Peyer's patch (tissue), 4 donors: ENCODE results near the gene GPR107. TPM values are rescaled to one million over a fixed set of nuclear protein-coding genes. Genes with fewer than 3 reads are reported as not detected.
A peak's percentile ranks its signal among the peaks of the same experiment; 100 is the strongest.
"Not testable (repeated sequence)": the region's sequence is repeated elsewhere in the genome, so short reads cannot be mapped to it uniquely, and the experiment has no call there.

ENCODE experiments used
- DNase-seq, 3 donors: peaks; one replicate each; pipeline ENCODE4 v3.0.0-alpha.2; 2017 to 2019
- H3K27ac ChIP-seq, 4 donors: fragments of 200-600 bp; sonication (generic); one replicate each; pipeline ENCODE4 v1.5.1; 2016 to 2019
- H3K27me3 ChIP-seq, 2 donors: fragments of 200-600 bp; sonication (generic); one replicate each; pipeline ENCODE4 v1.5.1; 2019
- H3K36me3 ChIP-seq, 3 donors: fragments of 200-600 bp; sonication (generic); one replicate each; pipeline ENCODE4 v1.5.1; 2016 to 2019
- H3K4me1 ChIP-seq, 4 donors: fragments of 200-600 bp; sonication (generic); one replicate each; pipeline ENCODE4 v1.5.1; 2016 to 2019
- H3K4me3 ChIP-seq, 4 donors: fragments of 200-600 bp; sonication (generic); 1 replicate in 3 of 4; 2 replicates in 1 of 4; pipeline ENCODE4 v1.5.1; 2016 to 2019; ENCODE audit warnings: mild to moderate bottlenecking in 1 of 4
- H3K9me3 ChIP-seq, 4 donors: fragments of 200-600 bp; sonication (generic); one replicate each; pipeline ENCODE4 v1.5.1; 2016 to 2019; ENCODE audit warnings: mild to moderate bottlenecking in 1 of 4
- CTCF ChIP-seq, 6 experiments: fragments of 450-650 bp in 4 of 6; fragments of 200-600 bp in 2 of 6; sonication (generic) in 1 of 6; IDR thresholded peaks; one replicate each; pipeline ENCODE4 v1.5.1; 2017 to 2019; ENCODE audit warnings: antibody characterized with exemption in 6 of 6, mild to moderate bottlenecking in 3 of 6, moderate library complexity in 1 of 6
- POLR2A ChIP-seq, 2 donors: fragments of 450-650 bp; IDR thresholded peaks; one replicate each; pipeline ENCODE4 v1.5.1; 2017; ENCODE audit warnings: antibody characterized with exemption in 2 of 2, mild to moderate bottlenecking in 2 of 2, moderate library complexity in 2 of 2
- total RNA-seq, 4 donors: library from RNA; depleted of rRNA; stranded (reverse); fragments of >200 nt; gene quantifications; one replicate each; pipeline ENCODE4 v1.1.0, GENCODE V29; 2016

Gene GPR107
- total RNA-seq, 4 donors from 2014 or later: 16.6 to 29.0 (median 22.3) TPM

- no peaks in the 10 kb centered on the region for H3K27me3 ChIP-seq
- peaks cover 0 to 7% (median 0%) of the 10 kb centered on the region in 4 donors for H3K4me1 ChIP-seq
- no peak for TF ChIP-seq POLR2A (IDR thresholded peaks at IDR 0.05)
- TF ChIP-seq CTCF (IDR thresholded peaks at IDR 0.05): no peak
- no peak overlapping the region for H3K4me3 ChIP-seq
- no peaks in the 10 kb centered on the region for H3K36me3 ChIP-seq
- no peaks in the 10 kb centered on the region for H3K9me3 ChIP-seq
- no peak overlapping the region for H3K27ac ChIP-seq
- no peak for DNase-seq
These were observed 40.4 kb upstream of the GPR107 start for GRCh38 chr9:130013326-130013725.

GRCh38 chr9:130015353-130016019, 38.2 kb upstream of the GPR107 start:
- TF ChIP-seq POLR2A (IDR thresholded peaks at IDR 0.05) (no peak), CTCF (IDR thresholded peaks at IDR 0.05) (no peak)
- Histone ChIP-seq H3K4me1 (peaks cover 0 to 5% (median 0%) of the 10 kb centered on the region in 4 donors), H3K27ac (no peak overlapping the region), H3K27me3 (no peaks in the 10 kb centered on the region), H3K9me3 (no peaks in the 10 kb centered on the region), H3K4me3 (no peak overlapping the region), H3K36me3 (no peaks in the 10 kb centered on the region)
- no peak for DNase-seq

GRCh38 chr9:130017076-130017475, 36.6 kb upstream of the GPR107 start:
- H3K36me3 ChIP-seq: no peaks in the 10 kb centered on the region
- TF ChIP-seq POLR2A (IDR thresholded peaks at IDR 0.05): no peak
- no peak for DNase-seq
- peak overlapping the region in 3 of 4 donors; percentile 30 to 56 (median 53) for H3K27ac ChIP-seq
- H3K9me3 ChIP-seq: no peaks in the 10 kb centered on the region
- H3K4me3 ChIP-seq: no peak overlapping the region
- H3K4me1 ChIP-seq: peaks cover 0 to 11% (median 0%) of the 10 kb centered on the region in 4 donors
- H3K27me3 ChIP-seq: no peaks in the 10 kb centered on the region

GRCh38 chr9:130017510-130017909, 36.2 kb upstream of the GPR107 start:
- H3K27me3 ChIP-seq, DNase-seq, H3K9me3 ChIP-seq, H3K36me3 ChIP-seq, H3K4me3 ChIP-seq: not testable (repeated sequence)
- peaks cover 0 to 11% (median 0%) of the 10 kb centered on the region in 4 donors for H3K4me1 ChIP-seq
- peak overlapping the region in 3 of 4 donors; percentile 30 to 56 (median 53) for H3K27ac ChIP-seq

- DNase-seq: no peak
- H3K27ac ChIP-seq: peak overlapping the region in 2 of 4 donors; percentile 3 to 33
- H3K4me1 ChIP-seq: peaks cover 0 to 11% (median 1%) of the 10 kb centered on the region in 4 donors
- no peaks in the 10 kb centered on the region for H3K36me3 ChIP-seq
- no peaks in the 10 kb centered on the region for H3K9me3 ChIP-seq
- no peak overlapping the region for H3K4me3 ChIP-seq
- no peaks in the 10 kb centered on the region for H3K27me3 ChIP-seq
- TF ChIP-seq CTCF (IDR thresholded peaks at IDR 0.05) (no peak), POLR2A (IDR thresholded peaks at IDR 0.05) (no peak)
These were observed 35.4 kb upstream of the GPR107 start for GRCh38 chr9:130018265-130018664.

GRCh38 chr9:130020618-130021017, 33.1 kb upstream of the GPR107 start:
- Histone ChIP-seq H3K27me3 (no peaks in the 10 kb centered on the region), H3K4me3 (no peak overlapping the region), H3K4me1 (peaks cover 0 to 11% (median 2%) of the 10 kb centered on the region in 4 donors), H3K36me3 (no peaks in the 10 kb centered on the region), H3K27ac (peak overlapping the region in 3 of 4 donors; percentile 10 to 38 (median 12)), H3K9me3 (no peaks in the 10 kb centered on the region)
- TF ChIP-seq CTCF (IDR thresholded peaks at IDR 0.05) (no peak), POLR2A (IDR thresholded peaks at IDR 0.05) (no peak)
- no peak for DNase-seq
